ENCODE measurements around the gene TAS1R2.

- no peak for TF ChIP-seq POLR2AphosphoS5 (IDR thresholded peaks at IDR 0.05; ENCODE audit: borderline replicate concordance, low read depth, low read length)
- TF ChIP-seq EZH2 (IDR thresholded peaks at IDR 0.05), result no peak
Measured at GRCh38 chr1:18805925-18806849, 53.3 kb downstream of the TAS1R2 start.

Measured in SK-N-MC (cell line).